Fibroblast of villous mesenchyme (primary cell): ENCODE measurements around the gene ARHGAP10. TPM values are rescaled to one million over a fixed set of nuclear protein-coding genes. Genes with fewer than 3 reads are reported as not detected.

Experiments used
- DNase-seq: peaks from one replicate; pipeline ENCODE4 v3.0.0-alpha.2; 2010; ENCODE audit warnings: low read depth
- H3K4me3 ChIP-seq: 2 replicates; pipeline ENCODE4 v1.5.1; 2011; ENCODE audit warnings: low read depth, mild to moderate bottlenecking, low read length
- total RNA-seq: library from RNA; depleted of rRNA; stranded (reverse); fragments of >200 nt; gene quantifications from 2 replicates; pipeline ENCODE4 v1.2.3, GENCODE V29; 2012
- TF ChIP-seq, protein P1 (sequence below): IDR thresholded peaks from 2 replicates; pipeline ENCODE4 v1.5.1; 2012; ENCODE audit warnings: low read depth, mild to moderate bottlenecking, low read length; ENCODE audit not compliant: insufficient read depth

The ARHGAP10 gene
- total RNA-seq, 1 donor = 41.5 TPM

DNA sequence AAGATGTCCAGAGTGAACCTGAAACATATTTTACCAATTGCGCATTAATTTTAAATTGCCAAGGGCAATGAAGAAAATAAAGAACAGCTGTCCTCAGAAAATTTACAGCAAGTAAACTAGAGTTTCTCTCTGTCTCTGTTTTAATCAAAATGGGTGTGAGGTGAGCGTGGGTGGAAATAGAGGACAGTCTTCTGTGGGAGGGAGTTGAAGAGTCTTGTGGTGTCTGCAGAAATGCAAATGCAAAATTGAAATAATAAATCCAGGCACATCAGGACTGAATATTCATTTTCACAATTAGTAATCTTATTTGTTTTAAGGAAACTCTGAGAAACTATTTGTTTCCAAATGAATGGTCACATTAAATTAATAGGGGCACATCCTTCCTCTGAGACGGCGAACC lies 192.0 kb downstream of the ARHGAP10 start:
- no peak for DNase-seq
- no peak overlapping the region for H3K4me3 ChIP-seq
- TF ChIP-seq, protein P1, sequence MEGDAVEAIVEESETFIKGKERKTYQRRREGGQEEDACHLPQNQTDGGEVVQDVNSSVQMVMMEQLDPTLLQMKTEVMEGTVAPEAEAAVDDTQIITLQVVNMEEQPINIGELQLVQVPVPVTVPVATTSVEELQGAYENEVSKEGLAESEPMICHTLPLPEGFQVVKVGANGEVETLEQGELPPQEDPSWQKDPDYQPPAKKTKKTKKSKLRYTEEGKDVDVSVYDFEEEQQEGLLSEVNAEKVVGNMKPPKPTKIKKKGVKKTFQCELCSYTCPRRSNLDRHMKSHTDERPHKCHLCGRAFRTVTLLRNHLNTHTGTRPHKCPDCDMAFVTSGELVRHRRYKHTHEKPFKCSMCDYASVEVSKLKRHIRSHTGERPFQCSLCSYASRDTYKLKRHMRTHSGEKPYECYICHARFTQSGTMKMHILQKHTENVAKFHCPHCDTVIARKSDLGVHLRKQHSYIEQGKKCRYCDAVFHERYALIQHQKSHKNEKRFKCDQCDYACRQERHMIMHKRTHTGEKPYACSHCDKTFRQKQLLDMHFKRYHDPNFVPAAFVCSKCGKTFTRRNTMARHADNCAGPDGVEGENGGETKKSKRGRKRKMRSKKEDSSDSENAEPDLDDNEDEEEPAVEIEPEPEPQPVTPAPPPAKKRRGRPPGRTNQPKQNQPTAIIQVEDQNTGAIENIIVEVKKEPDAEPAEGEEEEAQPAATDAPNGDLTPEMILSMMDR = no peak

DNA sequence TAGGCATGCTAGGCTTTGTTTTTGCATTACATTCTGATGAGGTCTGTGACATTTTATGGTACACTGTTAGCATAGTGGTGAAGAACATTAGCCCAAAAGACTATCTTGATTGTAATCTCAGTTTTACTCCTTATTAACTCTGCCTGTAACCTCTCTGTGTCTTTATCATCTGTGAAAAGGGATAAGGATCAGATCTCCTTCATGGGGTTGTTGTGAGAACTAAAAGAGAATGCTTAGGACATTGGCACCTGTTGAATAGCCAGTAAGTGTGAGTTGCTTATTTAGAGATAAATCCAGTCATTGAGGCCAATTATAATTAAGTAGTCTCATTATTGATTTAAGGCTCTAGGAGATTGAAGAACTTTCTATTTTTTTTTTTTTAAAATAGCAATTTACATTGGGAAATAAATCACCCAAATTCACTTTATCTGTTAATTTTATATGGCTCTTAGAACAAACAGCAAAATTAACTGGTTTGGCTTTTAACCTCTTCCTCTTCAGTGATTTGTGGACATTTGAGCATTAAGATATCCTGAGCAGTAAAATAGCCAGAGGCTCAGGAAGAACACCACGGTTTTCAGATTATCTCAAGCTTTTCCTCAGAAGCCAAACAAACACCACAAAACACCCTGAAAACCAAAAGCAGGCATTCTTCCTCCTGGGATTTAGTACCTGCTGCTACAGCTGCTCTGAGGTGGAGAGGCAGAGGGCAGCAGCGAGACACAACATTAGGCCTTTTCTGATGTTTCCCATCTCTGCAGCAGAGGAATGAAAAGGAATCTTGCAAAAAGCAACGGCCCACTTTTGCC lies 192.9 kb downstream of the ARHGAP10 start:
- no peak overlapping the region for H3K4me3 ChIP-seq
- peak; percentile 50 for DNase-seq
- TF ChIP-seq, protein P1 = peak; percentile 65

DNA sequence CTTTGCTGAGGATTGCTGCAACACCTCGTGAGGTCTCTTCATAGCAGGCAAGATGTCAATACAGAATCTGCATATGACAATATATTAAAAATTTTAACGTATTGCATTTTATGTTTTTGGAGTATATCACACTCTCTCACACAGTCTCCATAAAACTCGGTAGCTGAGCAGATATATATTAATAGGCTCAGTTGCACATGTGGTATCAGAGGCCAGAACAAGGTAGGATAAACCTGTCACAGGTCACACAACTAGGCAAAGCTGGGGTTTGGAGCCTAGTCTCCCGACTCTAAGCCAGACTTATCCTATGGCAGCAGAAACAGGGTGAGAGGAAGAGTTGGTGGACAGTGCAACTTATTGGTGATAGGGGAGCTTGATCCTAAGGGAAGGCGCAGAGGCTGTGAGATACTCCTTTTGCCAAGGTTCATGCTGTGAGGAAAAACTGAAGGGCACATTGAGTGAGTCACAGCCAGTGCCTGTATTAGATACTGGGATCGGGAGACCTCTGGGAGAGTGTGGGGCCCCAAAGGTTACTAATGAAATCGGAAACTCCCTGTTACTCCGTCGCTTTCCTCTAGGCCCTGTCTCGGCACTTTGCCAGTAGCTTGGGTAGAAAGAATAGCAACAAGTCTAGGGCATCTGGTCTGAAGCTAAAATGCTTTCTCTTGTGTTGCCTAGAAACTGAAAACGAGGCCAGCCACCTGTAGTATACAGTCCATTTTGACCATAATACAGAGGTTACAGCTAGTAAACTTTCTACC lies 195.7 kb downstream of the ARHGAP10 start:
- no peak overlapping the region for H3K4me3 ChIP-seq

DNA sequence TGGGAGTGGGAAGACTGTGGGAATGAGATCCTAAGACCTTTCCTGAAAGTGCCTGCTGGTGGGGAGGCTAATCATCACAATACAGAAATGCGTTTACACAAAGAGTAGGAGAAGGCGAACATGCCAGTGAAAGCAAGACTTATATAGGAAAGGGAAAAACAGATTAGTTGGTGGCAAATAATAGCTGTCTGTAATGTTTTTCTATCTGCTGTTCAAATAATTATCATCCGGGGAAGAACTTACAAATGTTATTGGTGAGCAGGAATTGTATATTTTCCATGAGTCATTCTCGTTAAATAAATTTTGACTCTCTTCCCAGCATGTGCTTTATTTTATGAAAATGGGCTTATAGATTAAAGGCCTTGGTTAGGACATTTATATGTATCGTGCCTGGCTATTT lies 196.5 kb downstream of the ARHGAP10 start:
- TF ChIP-seq, protein P1 = no peak
- DNase-seq = peak; percentile 59
- no peak overlapping the region for H3K4me3 ChIP-seq

More for the DNA sequence above, 195.7 kb downstream of the ARHGAP10 start:
- TF ChIP-seq, protein P1 = no peak
- DNase-seq = no peak

DNA sequence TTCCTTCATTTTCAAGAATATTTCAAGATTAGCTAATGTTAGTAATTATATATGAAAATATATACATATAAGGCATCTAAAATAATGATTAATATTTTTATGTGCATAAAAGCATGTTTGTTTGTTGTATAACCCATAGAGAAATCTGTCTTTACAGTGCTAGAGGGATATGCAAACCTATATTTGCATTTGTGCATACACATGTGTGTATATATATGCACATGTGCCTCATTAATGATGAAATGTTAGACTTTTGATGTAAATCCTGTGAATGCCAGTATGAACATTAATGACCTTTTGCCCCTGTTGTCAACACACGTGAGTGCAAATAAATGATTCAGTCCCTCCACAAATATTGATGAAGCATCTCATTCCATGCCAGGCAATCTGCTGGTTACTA lies 197.9 kb downstream of the ARHGAP10 start:
- TF ChIP-seq, protein P1 = no peak
- H3K4me3 ChIP-seq = no peak overlapping the region
- no peak for DNase-seq

DNA sequence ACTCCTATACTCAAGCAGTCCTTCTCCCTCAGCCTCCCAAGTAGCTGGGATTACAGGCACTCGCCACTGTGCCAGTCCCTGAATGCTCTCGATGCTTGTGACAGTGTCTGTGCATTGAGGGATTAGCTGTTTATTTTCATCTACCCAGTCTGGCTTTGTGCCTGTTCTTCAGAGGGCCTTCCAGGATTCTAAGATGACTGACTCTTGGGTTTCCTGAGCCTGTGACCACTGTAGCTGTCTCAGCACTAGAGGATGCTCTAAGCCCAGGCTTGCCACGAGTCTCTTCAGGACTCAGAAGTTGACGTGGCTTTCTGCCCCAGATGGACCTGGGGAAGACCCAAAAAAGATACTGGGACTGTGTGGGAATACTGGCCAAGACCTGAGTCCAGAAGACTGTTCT lies 201.4 kb downstream of the ARHGAP10 start:
- no peak for DNase-seq
- TF ChIP-seq, protein P1 = no peak
- no peak overlapping the region for H3K4me3 ChIP-seq
